ENCODE measurements around the gene GPR158.
"Not testable (repeated sequence)": the region's sequence is repeated elsewhere in the genome, so short reads cannot be mapped to it uniquely, and the experiment has no call there.

Gene GPR158

GRCh38 chr10:25296324-25296723, 121.5 kb downstream of the GPR158 start:
- no peak for DNase-seq (ENCODE audit: low spot score)

DNA sequence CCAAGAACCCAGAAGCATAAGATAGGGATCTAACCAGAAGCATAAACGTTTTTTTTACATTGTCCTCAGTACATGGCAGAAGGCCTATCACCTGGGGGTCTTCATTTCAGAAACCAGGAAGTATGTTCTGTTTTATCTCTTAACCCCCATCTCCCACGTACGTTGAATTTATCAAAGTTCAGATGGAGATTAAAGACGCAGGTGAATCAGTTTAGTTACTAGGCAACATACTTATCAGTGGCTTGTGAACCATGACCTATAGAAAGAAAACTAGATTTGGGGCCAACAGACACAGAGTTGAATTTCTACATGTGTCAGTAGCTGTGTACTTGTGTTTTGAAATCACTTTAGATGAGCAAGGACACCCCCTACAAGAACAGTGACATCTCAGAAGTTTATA, 122.7 kb downstream of the GPR158 start:
- DNase-seq (ENCODE audit: low spot score): no peak

GRCh38 chr10:25300073-25300472, 125.3 kb downstream of the GPR158 start:
- DNase-seq (ENCODE audit: low spot score): no peak

GRCh38 chr10:25304606-25305005, 129.8 kb downstream of the GPR158 start:
- DNase-seq (ENCODE audit: low spot score): no peak

GRCh38 chr10:25306386-25306785, 131.6 kb downstream of the GPR158 start:
- no peak for DNase-seq (ENCODE audit: low spot score)

- DNase-seq (ENCODE audit: low spot score): no peak
Observed at GRCh38 chr10:25308278-25308677, 133.5 kb downstream of the GPR158 start.

- not testable (repeated sequence) for DNase-seq (ENCODE audit: low spot score)
Observed at GRCh38 chr10:25317596-25318211, 142.9 kb downstream of the GPR158 start.

- no peak for DNase-seq (ENCODE audit: low spot score)
Observed at GRCh38 chr10:25327273-25327672, 152.5 kb downstream of the GPR158 start.

DNA sequence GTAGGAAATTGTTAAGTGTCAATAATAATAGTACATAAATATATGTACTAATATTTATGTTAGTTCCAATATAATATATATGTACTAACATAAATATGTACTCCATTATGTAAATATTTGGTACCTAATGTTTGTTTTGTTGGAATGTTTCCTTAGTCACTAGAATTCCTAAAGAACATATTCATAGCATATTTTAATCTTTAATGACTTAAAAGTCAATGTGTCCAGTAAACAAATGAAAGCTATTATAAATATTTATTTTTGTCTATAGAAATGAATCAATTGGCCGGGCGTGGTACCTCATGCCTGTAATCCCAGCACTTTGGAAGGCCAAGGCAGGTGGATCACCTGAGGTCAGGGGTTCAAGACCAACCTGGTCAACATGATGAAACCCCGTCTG, 153.6 kb downstream of the GPR158 start:
- no peak for DNase-seq (ENCODE audit: low spot score)

DNA sequence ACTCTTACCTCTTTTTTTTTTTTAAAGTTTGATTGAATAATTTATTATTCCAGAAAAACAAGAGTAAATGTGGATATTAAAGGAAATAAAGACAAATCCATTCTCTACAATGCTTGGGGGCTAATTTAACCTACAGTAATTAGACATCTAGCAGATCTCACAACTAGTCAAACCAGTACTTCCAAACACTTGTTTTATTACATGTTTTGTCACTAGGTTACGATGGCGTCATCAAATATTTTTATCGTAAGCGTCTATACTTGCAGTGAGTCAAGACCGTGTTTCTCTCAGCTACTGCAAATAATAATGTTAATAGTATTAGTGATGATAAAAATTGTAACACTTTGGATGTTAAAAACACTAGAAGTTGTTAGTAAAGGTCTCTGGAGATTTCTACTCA, 154.8 kb downstream of the GPR158 start:
- DNase-seq (ENCODE audit: low spot score): not testable (repeated sequence)

DNA sequence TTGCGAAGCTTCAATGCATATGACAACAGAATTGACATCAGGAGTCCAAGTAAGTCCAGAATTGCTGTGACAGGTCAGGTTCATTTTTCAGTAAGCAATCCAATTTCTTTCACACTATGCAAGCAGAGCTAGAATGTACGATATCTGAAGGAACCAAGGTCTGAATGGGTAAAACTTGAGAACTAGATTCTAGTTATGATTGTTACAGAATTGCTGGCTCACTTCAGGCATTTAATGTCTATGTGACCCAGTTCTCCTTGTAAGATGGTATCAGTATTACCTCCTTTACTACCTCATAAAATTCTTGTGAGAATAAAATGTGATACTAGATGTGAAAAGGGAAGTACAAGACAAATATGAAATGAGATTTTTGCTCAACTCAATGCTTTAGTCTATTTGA, 159.6 kb downstream of the GPR158 start:
- DNase-seq (ENCODE audit: low spot score): no peak

GRCh38 chr10:25336330-25336729, 161.5 kb downstream of the GPR158 start:
- no peak for DNase-seq (ENCODE audit: low spot score)

GRCh38 chr10:25338271-25338670, 163.5 kb downstream of the GPR158 start:
- no peak for DNase-seq (ENCODE audit: low spot score)

DNA sequence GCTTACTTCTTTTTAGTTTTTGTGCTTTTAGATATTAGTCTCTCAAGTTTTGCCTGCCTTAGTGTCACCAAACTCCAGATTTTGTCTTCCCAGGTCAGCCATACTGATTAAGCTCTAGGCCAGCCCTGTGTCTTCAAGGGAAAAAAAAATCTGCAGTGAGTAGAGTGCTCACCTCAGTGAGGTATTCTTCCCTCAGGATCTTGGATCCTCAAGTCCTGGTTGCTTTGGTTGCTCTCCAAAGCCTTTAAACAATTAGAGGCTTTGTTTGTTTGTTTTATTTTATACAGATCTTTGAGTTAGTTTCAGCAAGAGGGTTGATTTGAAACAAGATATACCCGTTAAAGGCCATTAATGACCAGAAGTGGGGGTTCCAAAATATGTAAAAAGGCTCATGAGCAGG, 165.2 kb downstream of the GPR158 start:
- DNase-seq (ENCODE audit: low spot score): no peak

DNA sequence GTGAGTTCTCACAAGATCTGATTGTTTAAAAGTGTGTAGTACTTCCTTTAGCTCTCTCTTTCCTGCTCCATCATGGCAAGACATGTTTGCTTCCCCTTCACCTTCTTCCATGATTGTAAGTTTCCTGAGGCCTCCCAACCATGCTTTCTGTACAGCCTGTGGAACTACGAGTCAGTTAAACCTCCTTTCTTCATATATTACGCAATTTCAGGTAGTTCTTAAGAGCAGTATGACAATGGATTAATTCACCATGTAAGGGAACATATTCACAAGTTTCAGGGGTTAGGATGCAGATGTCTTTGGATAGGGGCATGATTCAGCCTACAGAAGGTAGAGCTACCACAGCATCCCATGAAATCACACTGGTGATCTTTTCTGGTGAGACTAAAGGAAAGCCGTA, 174.7 kb downstream of the GPR158 start:
- DNase-seq (ENCODE audit: low spot score): no peak

- DNase-seq (ENCODE audit: low spot score): no peak
Observed at GRCh38 chr10:25356609-25357008, 181.8 kb downstream of the GPR158 start.

GRCh38 chr10:25357269-25357668, 182.5 kb downstream of the GPR158 start:
- no peak for DNase-seq (ENCODE audit: low spot score)

- peak; percentile 42 for DNase-seq (ENCODE audit: low spot score)
Observed at GRCh38 chr10:25382029-25382810, 207.4 kb downstream of the GPR158 start.

- not testable (repeated sequence) for DNase-seq (ENCODE audit: low spot score)
Observed at GRCh38 chr10:25382901-25383300, 208.1 kb downstream of the GPR158 start.

DNA sequence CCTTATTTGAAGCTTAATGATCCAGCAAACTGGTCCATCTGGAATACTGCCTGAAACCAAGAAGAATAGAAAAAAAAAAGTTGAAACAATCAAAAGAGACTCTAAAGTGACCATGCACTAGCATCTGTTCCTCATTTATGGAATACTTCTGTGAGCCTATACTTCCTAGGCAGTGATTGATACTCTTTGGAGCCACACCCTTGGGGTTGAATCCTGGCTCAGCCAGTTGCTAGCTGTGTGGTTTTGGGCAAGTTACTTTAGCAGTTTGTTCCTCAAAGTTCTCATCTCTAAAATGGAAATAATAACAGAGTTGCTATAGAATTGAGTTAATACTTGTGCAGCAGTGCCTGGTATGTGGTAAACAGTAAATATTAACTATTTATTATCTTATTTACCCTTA, 208.9 kb downstream of the GPR158 start:
- no peak for DNase-seq (ENCODE audit: low spot score)

DNA sequence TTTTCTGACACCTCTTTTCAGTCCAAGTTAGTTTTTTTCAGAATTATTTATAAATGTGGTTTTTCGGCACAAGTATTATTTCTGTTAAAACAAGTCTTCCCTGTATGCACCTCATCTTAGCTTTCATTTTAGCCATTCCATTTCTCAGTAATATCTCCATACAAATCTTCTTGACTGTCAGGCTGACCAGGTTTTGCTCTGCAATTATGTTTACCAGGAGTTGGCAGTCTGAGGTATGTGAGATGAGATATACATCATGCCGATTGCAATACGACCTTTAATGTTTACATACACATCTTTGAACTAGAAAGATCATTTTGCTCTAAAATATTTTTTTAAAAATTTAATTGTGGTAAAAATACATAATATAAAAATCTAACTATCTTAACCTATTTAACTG, 209.8 kb downstream of the GPR158 start:
- DNase-seq (ENCODE audit: low spot score): no peak

DNA sequence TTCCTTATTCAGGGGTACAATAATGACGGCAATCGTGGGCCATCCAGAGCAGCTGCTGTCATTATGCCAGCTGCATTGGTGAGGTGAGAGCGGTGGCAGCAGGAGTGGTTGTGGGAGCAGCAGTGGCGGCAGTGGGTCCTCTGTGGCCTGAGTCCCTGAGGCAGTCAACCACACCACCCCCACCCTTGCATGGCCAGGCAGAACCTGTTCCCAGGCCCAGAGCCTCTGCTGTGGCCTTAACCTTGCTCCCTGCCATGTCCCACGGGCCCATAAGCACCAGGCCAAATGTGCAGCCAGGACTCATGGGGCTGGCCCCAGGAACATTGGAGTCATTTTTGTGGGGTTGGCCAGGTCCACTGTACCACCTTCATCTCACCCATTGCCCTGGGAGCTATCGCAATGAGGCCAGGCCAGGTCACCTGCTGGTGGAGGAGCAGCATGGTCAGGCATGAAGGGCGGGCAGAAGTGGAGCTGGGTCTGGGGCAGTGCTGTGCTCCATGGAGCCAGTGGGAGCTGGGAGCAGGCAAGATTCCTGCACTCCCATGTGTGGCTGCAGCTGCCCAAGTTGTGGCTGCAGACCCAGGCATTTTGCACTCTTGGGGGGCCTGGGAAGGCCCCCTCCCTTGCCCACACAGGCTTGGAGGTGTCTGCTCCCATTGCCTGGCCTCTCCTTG, 213.5 kb downstream of the GPR158 start:
- no peak for DNase-seq (ENCODE audit: low spot score)

DNA sequence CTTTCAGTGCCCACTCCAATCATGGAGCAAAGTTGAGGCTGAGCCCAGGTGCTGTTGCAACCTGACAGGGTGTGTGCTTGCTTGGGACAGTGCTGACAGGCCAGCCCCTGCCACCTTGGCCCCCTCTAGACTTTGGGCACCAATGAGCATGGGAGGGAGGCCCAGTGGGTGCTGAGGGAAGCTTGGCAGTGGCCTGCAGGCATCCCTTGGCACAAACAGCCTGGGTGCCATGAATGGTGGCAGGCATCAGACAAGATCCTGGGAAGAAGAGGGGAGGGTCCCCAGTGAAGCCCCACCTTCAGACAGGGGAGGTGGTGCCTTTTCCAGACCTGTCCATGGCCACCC, 214.0 kb downstream of the GPR158 start:
- no peak for DNase-seq (ENCODE audit: low spot score)
